GM18909 (cell line): ENCODE results near the gene NDST1.
"Not testable (repeated sequence)": the region's sequence is repeated elsewhere in the genome, so short reads cannot be mapped to it uniquely, and the experiment has no call there.

Experiments
- ATAC-seq: cut with Tn5 transposase; IDR thresholded peaks from one replicate; pipeline ENCODE4 v1.9.1; 2021; ENCODE audit warnings: mild to moderate bottlenecking; ENCODE audit not compliant: unreplicated experiment, poor library complexity

Gene NDST1

GRCh38 chr5:150507474-150508276, at the start of gene NDST1:
NDST1 (plus strand) TSS chr5:150508131; CDS start chr5:150521255, 13,124 bp downstream.
- no peak for ATAC-seq

DNA sequence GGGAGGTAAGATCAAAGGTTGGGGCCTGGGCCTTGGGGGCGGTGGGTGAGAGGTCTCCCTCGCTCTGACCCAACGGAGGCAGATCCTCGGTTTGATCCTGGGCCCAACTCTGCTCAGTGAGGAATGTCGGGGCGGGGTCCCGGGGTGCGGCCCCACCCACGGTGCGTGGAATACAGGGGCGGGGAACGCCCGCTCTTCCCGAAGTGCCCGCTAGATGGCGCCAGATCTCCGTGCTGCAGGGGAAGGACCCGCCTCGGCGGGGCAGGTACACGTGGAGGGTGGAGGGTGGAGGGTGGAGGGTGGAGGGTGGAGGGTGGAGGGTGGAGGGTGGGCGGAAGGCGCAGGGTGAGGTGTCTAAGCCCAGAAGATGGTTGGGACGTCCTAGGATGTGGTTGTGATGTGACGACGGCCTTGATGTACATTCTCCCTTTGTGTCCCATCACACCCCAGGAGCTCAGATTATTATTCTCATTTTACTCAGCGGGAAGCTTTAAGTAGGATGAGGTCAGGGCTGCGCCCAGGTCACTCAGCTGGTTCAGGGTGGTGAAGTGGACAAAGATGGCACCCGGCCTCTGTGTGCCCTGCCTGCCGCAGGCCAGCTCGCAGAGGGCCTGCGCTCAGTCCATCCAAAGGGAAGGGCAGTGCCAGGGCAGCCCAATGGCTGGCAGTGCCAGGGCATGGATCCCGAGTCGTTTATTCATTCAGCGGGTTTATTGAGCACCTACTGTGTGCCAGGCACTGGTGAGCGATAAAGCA, 49.0 kb upstream of the NDST1 start:
- ATAC-seq = peak; percentile 75

DNA sequence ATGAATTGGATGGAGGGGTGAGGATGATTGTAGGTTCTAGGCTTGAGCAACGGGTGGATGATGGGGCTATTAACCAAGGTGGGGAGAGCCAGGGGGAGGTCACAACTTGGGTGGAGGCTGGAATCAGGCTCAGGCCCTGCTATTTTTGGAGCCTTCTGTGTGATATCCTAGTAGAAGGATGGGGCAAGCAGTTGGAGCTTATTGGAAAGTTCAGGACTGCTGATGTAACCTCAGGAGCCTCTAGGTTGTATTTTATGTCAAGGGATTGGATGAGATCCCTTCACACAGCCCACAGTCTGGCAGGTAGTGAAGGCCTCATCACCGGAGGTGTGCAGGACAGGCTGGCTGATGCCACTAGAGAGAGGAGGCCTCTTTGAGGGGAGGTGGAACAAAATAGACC, 47.1 kb upstream of the NDST1 start:
- ATAC-seq = peak; percentile 7

DNA sequence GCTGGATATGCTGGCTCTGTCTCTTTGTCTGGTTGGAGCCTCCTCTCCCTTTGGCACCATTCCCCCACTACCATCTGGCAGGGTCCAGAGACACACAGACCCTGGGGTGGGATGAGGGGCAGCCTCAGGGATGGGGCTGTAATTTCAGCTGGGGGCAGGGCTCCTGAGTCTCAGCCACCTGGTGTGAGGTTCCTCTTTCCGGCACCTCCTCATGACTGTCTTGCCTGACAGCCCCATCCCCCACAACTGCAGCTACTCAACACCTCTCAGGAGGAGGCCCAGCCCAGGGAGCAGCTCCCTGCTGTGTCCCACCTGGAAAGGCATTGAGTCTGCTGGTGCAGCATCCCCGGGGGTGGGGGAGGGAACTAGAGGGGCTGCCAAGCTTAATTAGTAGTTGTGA, 46.7 kb upstream of the NDST1 start:
- ATAC-seq = peak; percentile 86

DNA sequence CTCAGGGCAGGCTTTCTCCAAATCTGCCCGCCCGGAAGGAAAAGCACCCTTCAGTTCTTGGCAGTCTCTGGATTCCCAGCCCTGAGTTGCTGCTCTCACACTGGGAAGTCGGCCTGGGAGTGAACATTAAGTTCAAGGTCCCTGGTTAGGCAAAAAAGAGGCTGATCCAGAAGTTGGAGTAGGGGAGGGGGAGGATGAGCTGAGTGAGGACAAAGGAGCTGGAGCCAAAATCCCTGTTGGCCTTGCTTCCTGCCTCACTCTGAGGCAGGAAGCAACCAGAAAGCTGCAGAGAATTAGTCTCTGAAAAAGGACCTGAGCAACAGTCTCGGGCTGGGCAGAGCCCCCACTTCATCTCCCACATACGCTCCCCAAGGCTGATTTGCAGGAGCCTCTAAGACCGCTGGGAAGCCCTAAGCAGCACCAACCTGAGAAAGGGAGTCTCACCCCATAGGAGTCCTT, 43.3 kb upstream of the NDST1 start:
- no peak for ATAC-seq

GRCh38 chr5:150465927-150466326, 42.0 kb upstream of the NDST1 start:
- no peak for ATAC-seq

DNA sequence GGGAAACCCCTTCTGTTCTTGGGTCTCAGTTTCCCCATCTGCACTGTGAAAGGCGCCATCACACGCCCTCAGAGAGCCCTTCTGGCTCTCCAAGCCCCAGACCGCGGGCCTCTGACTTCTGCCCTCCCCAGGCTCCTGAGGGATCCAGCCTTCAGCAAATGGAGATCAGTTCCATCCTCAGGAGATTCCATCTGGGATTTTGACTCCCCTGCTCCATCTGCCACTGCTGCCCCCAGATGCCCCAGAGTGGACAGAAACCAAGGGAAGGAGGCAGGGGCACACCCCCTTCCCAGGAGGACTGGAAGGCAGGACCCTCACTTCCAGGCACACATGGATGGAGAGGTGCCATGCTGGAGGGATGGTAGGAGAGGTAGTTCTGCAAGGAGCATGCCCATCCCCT, 39.7 kb upstream of the NDST1 start:
- ATAC-seq = no peak

- no peak for ATAC-seq
Measured at GRCh38 chr5:150469718-150470469, 38.0 kb upstream of the NDST1 start.

- no peak for ATAC-seq
Measured at GRCh38 chr5:150473673-150474358, 34.1 kb upstream of the NDST1 start.

DNA sequence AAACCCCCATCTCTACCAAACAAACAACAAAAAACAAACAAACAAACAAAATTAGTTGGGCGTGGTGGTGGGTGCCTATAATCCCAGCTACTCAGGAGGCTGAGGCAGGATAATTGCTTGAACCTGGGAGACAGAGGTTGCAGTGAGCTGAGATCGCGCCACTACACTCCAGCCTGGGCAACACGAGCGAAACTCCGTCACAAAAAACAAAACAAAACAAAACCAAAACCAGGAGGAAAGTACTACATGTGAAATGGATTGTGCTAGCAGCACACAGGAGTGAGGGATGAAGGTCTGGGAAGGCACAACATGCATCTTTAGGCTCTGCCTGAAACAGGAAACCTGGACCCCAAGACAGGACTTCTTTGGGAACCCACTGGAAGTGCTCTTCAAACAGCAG, 31.4 kb upstream of the NDST1 start:
- ATAC-seq = not testable (repeated sequence)

GRCh38 chr5:150479416-150479815, 28.5 kb upstream of the NDST1 start:
- ATAC-seq = no peak

DNA sequence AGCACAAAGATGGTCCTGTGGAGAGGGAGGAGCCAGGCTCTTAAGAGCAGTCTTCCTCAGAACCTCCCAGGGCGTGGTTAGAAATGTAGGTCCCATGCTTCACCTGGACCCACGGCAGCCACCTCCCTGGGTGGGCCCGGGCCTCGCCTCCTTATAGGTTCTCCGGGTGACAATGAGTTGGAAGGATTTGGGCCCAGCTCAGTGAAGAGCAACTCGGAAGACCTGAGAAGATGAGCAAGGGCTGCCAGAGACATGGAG, 26.3 kb upstream of the NDST1 start:
- ATAC-seq = no peak

DNA sequence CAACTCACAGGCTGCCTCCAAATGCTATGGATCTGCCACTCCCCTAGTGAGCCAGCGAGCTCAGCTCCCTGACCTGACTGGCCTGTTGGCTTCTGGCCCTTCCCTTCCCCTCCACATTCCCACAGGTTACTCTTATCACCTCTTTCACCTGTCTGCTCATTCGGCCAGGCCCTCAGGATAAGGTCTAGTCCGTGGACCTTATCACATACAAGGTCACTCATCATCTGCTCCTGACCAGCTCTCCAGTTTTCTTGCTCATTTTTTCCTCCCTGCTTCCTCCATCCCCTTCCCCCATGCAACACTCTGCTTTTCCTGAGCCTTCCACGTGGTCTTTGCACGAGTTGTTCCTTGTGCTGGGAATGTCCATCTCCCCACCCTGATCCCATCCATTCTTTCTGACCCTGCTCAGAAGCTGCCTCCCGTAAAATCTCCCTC, 25.9 kb upstream of the NDST1 start:
- ATAC-seq = no peak

DNA sequence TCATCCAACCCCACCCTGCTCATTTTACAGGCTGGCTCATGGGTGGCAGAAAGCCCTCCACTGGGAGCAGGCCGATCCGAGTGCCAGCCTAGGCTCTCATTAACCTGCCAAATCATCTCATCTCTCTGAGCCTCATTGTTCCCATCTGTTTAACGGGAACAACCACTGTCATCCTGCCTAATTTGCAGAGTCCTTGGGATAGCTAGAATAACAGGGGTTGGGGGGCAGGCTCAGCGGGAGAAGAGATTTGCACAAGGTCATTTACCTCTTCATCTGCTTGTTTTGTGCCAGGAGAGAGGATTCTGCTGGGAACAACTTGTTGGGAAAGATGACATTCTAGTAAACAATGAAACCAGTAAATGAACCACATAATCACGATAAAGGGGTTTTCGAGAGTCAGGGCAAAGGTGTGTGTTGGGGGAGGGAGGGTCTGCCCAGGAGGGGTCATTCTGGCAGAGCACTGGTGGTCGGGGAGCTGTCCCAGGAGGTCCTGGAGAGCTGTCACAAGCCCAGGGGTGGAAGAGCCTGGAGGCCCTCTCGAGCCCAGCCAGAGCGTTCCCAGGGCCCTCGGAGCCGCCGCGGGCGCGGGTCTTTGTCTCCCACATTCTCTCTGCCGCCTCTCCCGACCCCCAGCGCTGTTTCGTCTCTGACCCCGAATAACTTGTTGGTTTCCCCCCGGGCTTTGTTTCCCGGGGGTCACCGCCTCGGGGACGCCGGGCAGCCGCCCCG, 22.8 kb upstream of the NDST1 start:
- ATAC-seq = no peak

- ATAC-seq = no peak
Measured at GRCh38 chr5:150485693-150486401, 22.1 kb upstream of the NDST1 start.

DNA sequence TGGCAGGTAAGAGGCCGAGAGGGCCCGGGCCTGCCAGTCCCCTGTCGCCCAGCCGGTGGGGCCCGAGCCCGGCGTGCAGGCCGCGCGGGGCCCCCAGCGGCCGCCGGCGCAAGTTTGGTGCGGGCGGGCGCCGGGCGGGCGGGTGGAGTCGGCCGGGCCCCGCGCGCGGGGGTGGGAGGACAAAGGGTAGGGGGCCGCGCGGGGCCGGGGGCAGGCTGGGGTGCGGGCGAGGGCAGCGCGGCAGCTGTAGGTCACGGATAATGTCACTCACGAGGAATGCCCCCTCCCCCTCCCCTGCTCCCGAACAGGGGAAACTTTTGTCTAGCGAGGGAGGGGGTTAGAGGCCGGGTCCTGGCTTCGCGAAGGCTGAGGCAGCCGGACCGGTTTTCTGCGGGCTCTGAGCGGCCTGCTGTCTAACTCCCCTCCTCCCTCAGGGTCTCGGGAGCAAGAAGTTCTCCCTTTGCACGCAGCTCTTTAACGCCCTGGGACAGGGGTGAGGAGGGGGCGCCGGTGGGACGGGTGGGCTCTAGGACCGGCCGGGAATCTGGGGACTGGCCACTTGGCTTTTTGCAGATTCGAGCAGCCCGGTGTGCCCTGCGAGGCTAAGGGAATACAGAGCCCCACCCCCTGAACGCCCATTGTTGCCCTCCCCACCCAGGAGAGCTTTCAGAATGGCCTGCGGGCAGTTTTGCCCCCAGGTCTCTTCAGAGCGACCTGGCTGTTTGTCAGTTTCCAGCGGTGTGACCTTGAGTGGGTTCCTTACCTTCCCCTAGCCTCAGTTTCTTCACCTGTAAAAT, 21.3 kb upstream of the NDST1 start:
- no peak for ATAC-seq

GRCh38 chr5:150487199-150488061, 20.5 kb upstream of the NDST1 start:
- peak; percentile 29 for ATAC-seq
